ENCODE measurements around the gene CNKSR2.

- TF ChIP-seq GATA3 (IDR thresholded peaks at IDR 0.05; ENCODE audit: low read depth, low read length) (no peak), GATA2 (IDR thresholded peaks at IDR 0.05; ENCODE audit: low read depth, low read length) (no peak)
Measured at GRCh38 chrX:21374994-21375707, 933 bp downstream of the CNKSR2 start.
